GM23338 (cell line): ENCODE data around the gene UGT2B15.

Experiments used
- CREB1 ChIP-seq: fragments of 250-450 bp; sonication (Bioruptor Pico); IDR thresholded peaks from 2 replicates; pipeline ENCODE4 v1.5.0; 2020; ENCODE audit warnings: low read depth, mild to moderate bottlenecking, moderate library complexity
- CTCF ChIP-seq, 2 experiments: fragments of 200-600 bp in 1 of 2; sonication (generic) in 1 of 2; conservative IDR thresholded peaks; 2 replicates each; pipeline versions ENCODE4 v1.5.1 to v1.6.1; 2016 to 2017; ENCODE audit warnings: antibody characterized with exemption in 2 of 2, low read depth in 2 of 2, mild to moderate bottlenecking in 2 of 2, moderate library complexity in 1 of 2
- ETS1 ChIP-seq: IDR thresholded peaks from 2 replicates; pipeline ENCODE4 v1.6.1; 2016; ENCODE audit warnings: antibody characterized with exemption
- EZH2 ChIP-seq: fragments of 200-600 bp; sonication (generic); IDR thresholded peaks from one replicate; pipeline ENCODE4 v1.8.0; 2017; ENCODE audit warnings: antibody characterized with exemption, mild to moderate bottlenecking, low read depth; ENCODE audit not compliant: unreplicated experiment
- EZH2phosphoT487 ChIP-seq: fragments of 200-600 bp; sonication (generic); IDR thresholded peaks from one replicate; pipeline ENCODE4 v1.8.1; 2018; ENCODE audit warnings: antibody characterized with exemption; ENCODE audit not compliant: unreplicated experiment
- JUNB ChIP-seq: IDR thresholded peaks from one replicate; pipeline ENCODE4 v1.6.1; 2016; ENCODE audit warnings: antibody characterized with exemption; ENCODE audit not compliant: unreplicated experiment
- POLR2AphosphoS5 ChIP-seq: IDR thresholded peaks from 2 replicates; pipeline ENCODE4 v1.6.1; 2016; ENCODE audit warnings: antibody characterized with exemption, low read depth
- REST ChIP-seq: IDR thresholded peaks from one replicate; pipeline ENCODE4 v1.6.1; 2018; ENCODE audit warnings: antibody characterized with exemption; ENCODE audit not compliant: unreplicated experiment
- STAT1 ChIP-seq: IDR thresholded peaks from one replicate; pipeline ENCODE4 v1.6.1; 2016; ENCODE audit warnings: antibody characterized with exemption; ENCODE audit not compliant: unreplicated experiment
- ZNF114 ChIP-seq: fragments of 250-450 bp; sonication (Bioruptor Pico); IDR thresholded peaks from 2 replicates; pipeline ENCODE4 v1.5.0; 2020; ENCODE audit warnings: mild to moderate bottlenecking, moderate library complexity
- ZNF331 ChIP-seq: fragments of 250-450 bp; sonication (Bioruptor Pico); IDR thresholded peaks from 2 replicates; pipeline ENCODE4 v1.5.0; 2020; ENCODE audit warnings: low read depth, mild to moderate bottlenecking, moderate library complexity
- ZNF462 ChIP-seq: fragments of 250-450 bp; sonication (Bioruptor Pico); IDR thresholded peaks from 2 replicates; pipeline ENCODE4 v1.5.0; 2020; ENCODE audit warnings: mild to moderate bottlenecking, moderate library complexity

- no peak for TF ChIP-seq EZH2
- no peak for TF ChIP-seq EZH2phosphoT487
- no peak for TF ChIP-seq CTCF (conservative IDR thresholded peaks at IDR 0.05; ENCODE audit: low read depth in 2 of 2)
- no peak for TF ChIP-seq CREB1 (CRISPR knock-in tag)
- TF ChIP-seq ZNF331 (CRISPR knock-in tag): no peak
- TF ChIP-seq REST: no peak
- TF ChIP-seq POLR2AphosphoS5: no peak
- TF ChIP-seq JUNB: no peak
- no peak for TF ChIP-seq ZNF114 (CRISPR knock-in tag)
- TF ChIP-seq ZNF462 (CRISPR knock-in tag): no peak
- TF ChIP-seq ETS1: no peak
- TF ChIP-seq STAT1: no peak
Measured at GRCh38 chr4:68708566-68708965, 38.1 kb upstream of the UGT2B15 start.
